ENCODE measurements around the gene PLIN4. TPM values are rescaled to one million over a fixed set of nuclear protein-coding genes. Genes with fewer than 3 reads are reported as not detected.
A peak's percentile ranks its signal among the peaks of the same experiment; 100 is the strongest.

PLIN4 gene
- total and polyA plus RNA-seq, 9 of the 15 experiments (the other 6 are each of a cell fraction or from before 2014, with no cell fraction given), result 0.04 to 0.16 (median 0.07) TPM; not detected in 3

- no peaks in the 10 kb centered on the region for H3K27me3 ChIP-seq (ENCODE audit: control insufficient read depth in 2 of 2, insufficient read depth in 2 of 2, low read length in 2 of 2)
- 32% methylated on average over 9 of the region's 13 CpGs for WGBS (ENCODE audit: insufficient coverage, low coverage, missing lambda C conversion rate)
- ATAC-seq, result no peak
- no peaks in the 10 kb centered on the region for H3K9me3 ChIP-seq (replicated peaks; ENCODE audit: control insufficient read depth, insufficient read depth, low read depth, low read length)
- FAIRE-seq, result no peak
- no peaks in the 10 kb centered on the region for H4K20me1 ChIP-seq (replicated peaks; ENCODE audit: control insufficient read depth, insufficient read depth, low read length)
- peak within 1 kb of the TSS; percentile 24 to 68; a peak in 3 of 4 replicates for H3K9ac ChIP-seq (ENCODE audit: insufficient read depth in 1 of 2, low read depth in 2 of 2, low read length in 2 of 2)
- no peaks in the 10 kb centered on the region for H3K79me2 ChIP-seq (ENCODE audit: control insufficient read depth, insufficient read depth, low read length)
- no peak within 1 kb of the TSS for H3K4me2 ChIP-seq (ENCODE audit: insufficient read depth, low read length)
- peaks cover 11 to 43% of the 10 kb centered on the region in 2 experiments for H3K4me1 ChIP-seq (replicated peaks in 1 of 2; ENCODE audit: control insufficient read depth in 2 of 2, insufficient read depth in 2 of 2, low read length in 2 of 2)
- H3K4me3 ChIP-seq, result no peak within 1 kb of the TSS
- in situ Hi-C loops (cut with MboI) (no loop called here), intact Hi-C loops (cut with micrococcal nuclease) (loop anchor here (5.0 kb wide), 1 partner anchor 78 kb away; the partner anchor contains the start of gene TNFAIP8L1)
- H3K9me1 ChIP-seq (ENCODE audit: control insufficient read depth, insufficient read depth, low read length), result no peaks in the 10 kb centered on the region
- ChIA-PET POLR2A (no interaction called here), CTCF (ENCODE audit: low intra/inter-chr PET ratio) (interaction anchor here (0.5 kb wide), 1 partner anchor 1192 kb away, joined by 3 read pairs; no protein-coding TSS in a partner anchor)
- no TSS peak for BruUV-seq (replicated peaks)
- H2AFZ ChIP-seq (ENCODE audit: low read depth, low read length), result peak within 1 kb of the TSS; percentile 66; the same call in 1 of the 2 replicates
- no peak within 1 kb of the TSS for H3K27ac ChIP-seq (ENCODE audit: extremely low read depth, low read depth, low read length)
- no peak for TF ChIP-seq MEIS2 (IDR thresholded peaks at IDR 0.05; ENCODE audit: partially characterized antibody)
- no peak for TF ChIP-seq PCBP1 (IDR thresholded peaks at IDR 0.05; ENCODE audit: low read depth, low read length, poor library complexity, severe bottlenecking)
- peak; percentile 62 for TF ChIP-seq ZFP36 (IDR thresholded peaks at IDR 0.05; ENCODE audit: low read depth, low read length, partially characterized antibody)
- TF ChIP-seq POLR2G (IDR thresholded peaks at IDR 0.05; ENCODE audit: low read depth, low read length), result no peak
- no peak for TF ChIP-seq PHB2 (IDR thresholded peaks at IDR 0.05; ENCODE audit: low read depth)
- peak; percentile 83 for TF ChIP-seq SPI1 (IDR thresholded peaks at IDR 0.05; ENCODE audit: borderline replicate concordance, low read depth, low read length)
- TF ChIP-seq, protein P1, sequence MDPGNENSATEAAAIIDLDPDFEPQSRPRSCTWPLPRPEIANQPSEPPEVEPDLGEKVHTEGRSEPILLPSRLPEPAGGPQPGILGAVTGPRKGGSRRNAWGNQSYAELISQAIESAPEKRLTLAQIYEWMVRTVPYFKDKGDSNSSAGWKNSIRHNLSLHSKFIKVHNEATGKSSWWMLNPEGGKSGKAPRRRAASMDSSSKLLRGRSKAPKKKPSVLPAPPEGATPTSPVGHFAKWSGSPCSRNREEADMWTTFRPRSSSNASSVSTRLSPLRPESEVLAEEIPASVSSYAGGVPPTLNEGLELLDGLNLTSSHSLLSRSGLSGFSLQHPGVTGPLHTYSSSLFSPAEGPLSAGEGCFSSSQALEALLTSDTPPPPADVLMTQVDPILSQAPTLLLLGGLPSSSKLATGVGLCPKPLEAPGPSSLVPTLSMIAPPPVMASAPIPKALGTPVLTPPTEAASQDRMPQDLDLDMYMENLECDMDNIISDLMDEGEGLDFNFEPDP (CRISPR knock-in tag; IDR thresholded peaks at IDR 0.05), result no peak
- TF ChIP-seq GABPB1 (CRISPR knock-in tag; IDR thresholded peaks at IDR 0.05), result no peak
- TF ChIP-seq BCOR (IDR thresholded peaks at IDR 0.05), result peak; percentile 49; the same call in 1 of the 2 replicates
- TF ChIP-seq, protein P2, sequence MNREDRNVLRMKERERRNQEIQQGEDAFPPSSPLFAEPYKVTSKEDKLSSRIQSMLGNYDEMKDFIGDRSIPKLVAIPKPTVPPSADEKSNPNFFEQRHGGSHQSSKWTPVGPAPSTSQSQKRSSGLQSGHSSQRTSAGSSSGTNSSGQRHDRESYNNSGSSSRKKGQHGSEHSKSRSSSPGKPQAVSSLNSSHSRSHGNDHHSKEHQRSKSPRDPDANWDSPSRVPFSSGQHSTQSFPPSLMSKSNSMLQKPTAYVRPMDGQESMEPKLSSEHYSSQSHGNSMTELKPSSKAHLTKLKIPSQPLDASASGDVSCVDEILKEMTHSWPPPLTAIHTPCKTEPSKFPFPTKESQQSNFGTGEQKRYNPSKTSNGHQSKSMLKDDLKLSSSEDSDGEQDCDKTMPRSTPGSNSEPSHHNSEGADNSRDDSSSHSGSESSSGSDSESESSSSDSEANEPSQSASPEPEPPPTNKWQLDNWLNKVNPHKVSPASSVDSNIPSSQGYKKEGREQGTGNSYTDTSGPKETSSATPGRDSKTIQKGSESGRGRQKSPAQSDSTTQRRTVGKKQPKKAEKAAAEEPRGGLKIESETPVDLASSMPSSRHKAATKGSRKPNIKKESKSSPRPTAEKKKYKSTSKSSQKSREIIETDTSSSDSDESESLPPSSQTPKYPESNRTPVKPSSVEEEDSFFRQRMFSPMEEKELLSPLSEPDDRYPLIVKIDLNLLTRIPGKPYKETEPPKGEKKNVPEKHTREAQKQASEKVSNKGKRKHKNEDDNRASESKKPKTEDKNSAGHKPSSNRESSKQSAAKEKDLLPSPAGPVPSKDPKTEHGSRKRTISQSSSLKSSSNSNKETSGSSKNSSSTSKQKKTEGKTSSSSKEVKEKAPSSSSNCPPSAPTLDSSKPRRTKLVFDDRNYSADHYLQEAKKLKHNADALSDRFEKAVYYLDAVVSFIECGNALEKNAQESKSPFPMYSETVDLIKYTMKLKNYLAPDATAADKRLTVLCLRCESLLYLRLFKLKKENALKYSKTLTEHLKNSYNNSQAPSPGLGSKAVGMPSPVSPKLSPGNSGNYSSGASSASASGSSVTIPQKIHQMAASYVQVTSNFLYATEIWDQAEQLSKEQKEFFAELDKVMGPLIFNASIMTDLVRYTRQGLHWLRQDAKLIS (CRISPR knock-in tag; IDR thresholded peaks at IDR 0.05), result no peak
- H3K36me3 ChIP-seq (ENCODE audit: control insufficient read depth, insufficient read depth, low read length), result no peaks in the 10 kb centered on the region
- no peak for DNase-seq (ENCODE audit: extremely low read depth in 1 of 4, low spot score in 3 of 4)
These were observed 41.3 kb upstream of the PLIN4 start, which contains the start of gene SEMA6B for GRCh38 chr19:4559569-4559968. Gene SEMA6B (minus strand): TSS chr19:4559684. CDS start chr19:4558457, 1,227 bp downstream.

Data from K562 (cell line).